CD14-positive monocyte (primary cell): ENCODE data around the gene MRPL48. TPM values are rescaled to one million over a fixed set of nuclear protein-coding genes. Genes with fewer than 3 reads are reported as not detected.

Experiments
- DNase-seq, 3 donors: peaks; one replicate each; pipeline ENCODE4 v3.0.0-alpha.2; 2011 to 2022
- H2AFZ ChIP-seq: 2 replicates; pipeline ENCODE4 v1.6.0; 2012; ENCODE audit warnings: mild to moderate bottlenecking, low read depth, low read length, inconsistent platforms; ENCODE audit not compliant: insufficient read depth, poor library complexity, severe bottlenecking
- H3K27ac ChIP-seq, 2 donors: 1 replicate in 1 of 2; 2 replicates in 1 of 2; pipeline ENCODE4 v1.5.1; 2012 to 2013; ENCODE audit warnings: low read length in 2 of 2, control low read depth in 1 of 2, inconsistent platforms in 1 of 2, low read depth in 1 of 2, mild to moderate bottlenecking in 1 of 2
- H3K27me3 ChIP-seq, 2 donors: one replicate each; pipeline versions ENCODE4 v1.6.0 to v1.6.1; 2011 to 2013; ENCODE audit warnings: low read length in 2 of 2; ENCODE audit not compliant: control insufficient read depth in 2 of 2, insufficient read depth in 2 of 2
- H3K36me3 ChIP-seq, 2 donors: replicated peaks in 1 of 2; 1 replicate in 1 of 2; 2 replicates in 1 of 2; pipeline versions ENCODE4 v1.5.1 to v1.6.1; 2012 to 2013; ENCODE audit warnings: low read length in 2 of 2, control low read depth in 1 of 2, inconsistent platforms in 1 of 2, mild to moderate bottlenecking in 1 of 2; ENCODE audit not compliant: insufficient read depth in 2 of 2, control insufficient read depth in 1 of 2
- H3K4me1 ChIP-seq, 2 donors: 1 replicate in 1 of 2; 2 replicates in 1 of 2; pipeline versions ENCODE4 v1.5.1 to v1.6.1; 2012 to 2013; ENCODE audit warnings: low read length in 2 of 2, control low read depth in 1 of 2, inconsistent platforms in 1 of 2, mild to moderate bottlenecking in 1 of 2, moderate library complexity in 1 of 2; ENCODE audit not compliant: insufficient read depth in 2 of 2, control insufficient read depth in 1 of 2
- H3K4me2 ChIP-seq: replicated peaks from 2 replicates; pipeline ENCODE3; 2012; ENCODE audit warnings: low read length, moderate library complexity, mild to moderate bottlenecking; ENCODE audit not compliant: poor library complexity, severe bottlenecking; ENCODE audit errors: extremely low read depth
- H3K4me3 ChIP-seq, 3 experiments: fragments of 200-600 bp in 1 of 3; sonication (generic) in 1 of 3; replicated peaks in 1 of 3; 1 replicate in 2 of 3; 2 replicates in 1 of 3; pipeline ENCODE4 v1.5.1; 2011 to 2013; ENCODE audit warnings: low read length in 3 of 3, mild to moderate bottlenecking in 3 of 3, control low read depth in 2 of 3, low read depth in 2 of 3, inconsistent platforms in 1 of 3, moderate library complexity in 1 of 3
- H3K79me2 ChIP-seq: 2 replicates; pipeline ENCODE4 v1.6.0; 2012; ENCODE audit warnings: mild to moderate bottlenecking, control low read depth, inconsistent platforms, low read length, moderate library complexity; ENCODE audit not compliant: insufficient read depth
- H3K9ac ChIP-seq: 2 replicates; pipeline ENCODE4 v1.6.0; 2017; ENCODE audit warnings: low read length, mild to moderate bottlenecking; ENCODE audit not compliant: insufficient read depth, poor library complexity, severe bottlenecking
- H3K9me3 ChIP-seq, 2 donors: replicated peaks in 1 of 2; 1 replicate in 1 of 2; 2 replicates in 1 of 2; pipeline versions ENCODE4 v1.5.1 to v1.6.1; 2012 to 2013; ENCODE audit warnings: low read length in 2 of 2, control low read depth in 1 of 2; ENCODE audit not compliant: control insufficient read depth in 1 of 2, insufficient read depth in 1 of 2
- H4K20me1 ChIP-seq: 2 replicates; pipeline ENCODE4 v1.6.0; 2012; ENCODE audit warnings: mild to moderate bottlenecking, low read length, control low read depth, moderate library complexity; ENCODE audit not compliant: insufficient read depth
- H3K27ac Mint-ChIP-seq, 7 donors: one replicate each; pipeline ENCODE4 v1.8.0; 2020; ENCODE audit warnings: mild to moderate bottlenecking in 7 of 7, mixed read lengths in 7 of 7, moderate library complexity in 6 of 7, inconsistent platforms in 2 of 7
- H3K27me3 Mint-ChIP-seq, 3 donors: one replicate each; pipeline ENCODE4 v1.8.0; 2021 to 2022; ENCODE audit warnings: low read depth in 3 of 3, mild to moderate bottlenecking in 3 of 3, mixed read lengths in 3 of 3, moderate library complexity in 3 of 3, inconsistent platforms in 1 of 3
- H3K36me3 Mint-ChIP-seq, 2 donors: one replicate each; pipeline ENCODE4 v1.8.0; 2020; ENCODE audit warnings: mixed read lengths in 2 of 2, inconsistent platforms in 1 of 2, mild to moderate bottlenecking in 1 of 2
- H3K4me1 Mint-ChIP-seq: one replicate; pipeline ENCODE4 v1.8.0; 2020; ENCODE audit warnings: mild to moderate bottlenecking, mixed read lengths
- H3K4me3 Mint-ChIP-seq, 2 donors: one replicate each; pipeline ENCODE4 v1.8.0; 2020; ENCODE audit warnings: mild to moderate bottlenecking in 2 of 2, mixed read lengths in 2 of 2, moderate library complexity in 1 of 2
- H3K9me3 Mint-ChIP-seq, 7 donors: one replicate each; pipeline ENCODE4 v1.8.0; 2020 to 2022; ENCODE audit warnings: mixed read lengths in 7 of 7, mild to moderate bottlenecking in 6 of 7, moderate library complexity in 6 of 7, inconsistent platforms in 2 of 7
- CTCF ChIP-seq: fragments of 200-600 bp; IDR thresholded peaks from one replicate; pipeline ENCODE4 v1.8.0; 2022; ENCODE audit warnings: antibody characterized with exemption, mild to moderate bottlenecking
- WGBS: methylation state at CpG from one replicate; pipeline ENCODE4 v1.1.5; 2013; ENCODE audit warnings: missing lambda C conversion rate; ENCODE audit not compliant: insufficient coverage; 5-methylcytosine and 5-hydroxymethylcytosine counted together
- intact Hi-C, 2 donors: fragments of 100-400 bp; cut with micrococcal nuclease; formaldehyde crosslinking; loops; one replicate each; pipeline versions ENCODE4 v1.15.0 to v1.15.1; 2023
- polyA plus RNA-seq, 3 donors: library from polyadenylated mRNA; depleted of rRNA in 1 of 3; unstranded in 2 of 3; stranded (reverse) in 1 of 3; fragments of 300-500 nt in 2 of 3; fragments of >200 nt in 1 of 3; fragmentation: Illumina TruSeq in 2 of 3; gene quantifications; 1 replicate in 2 of 3; 2 replicates in 1 of 3; pipeline ENCODE4 v1.2.3, GENCODE V29; 2012 to 2021

MRPL48 gene
- polyA plus RNA-seq, 3 donors = 17.8 to 43.1 (median 42.9) TPM

- no CpG with 5 or more reads among the region's 1 CpG for WGBS
- Mint-ChIP-seq H3K9me3 (peaks cover 0 to 2% (median 0%) of the 10 kb centered on the region in 7 donors), H3K27ac (no peak overlapping the region), H3K4me1 (no peaks in the 10 kb centered on the region), H3K36me3 (peaks cover 21 to 47% of the 10 kb centered on the region in 2 donors), H3K4me3 (no peak overlapping the region), H3K27me3 (no peaks in the 10 kb centered on the region)
- intact Hi-C loops = no loop called here
- H3K4me2 ChIP-seq = no peak overlapping the region
- H3K4me1 ChIP-seq = no peaks in the 10 kb centered on the region
- no peak overlapping the region for H3K9ac ChIP-seq
- no peaks in the 10 kb centered on the region for H4K20me1 ChIP-seq
- peaks cover 9 to 36% of the 10 kb centered on the region in 2 donors for H3K36me3 ChIP-seq
- no peak overlapping the region for H2AFZ ChIP-seq
- H3K4me3 ChIP-seq = no peak overlapping the region
- no peaks in the 10 kb centered on the region for H3K9me3 ChIP-seq
- no peaks in the 10 kb centered on the region for H3K27me3 ChIP-seq
- TF ChIP-seq CTCF = no peak
- DNase-seq = no peak
- no peak overlapping the region for H3K27ac ChIP-seq
- H3K79me2 ChIP-seq = no peaks in the 10 kb centered on the region
Measured at GRCh38 chr11:73808052-73808451, 20.4 kb downstream of the MRPL48 start.

- no peaks in the 10 kb centered on the region for H3K27me3 ChIP-seq
- H3K4me3 ChIP-seq = no peak overlapping the region
- no peaks in the 10 kb centered on the region for H3K4me1 ChIP-seq
- Mint-ChIP-seq H3K27me3 (no peaks in the 10 kb centered on the region), H3K9me3 (peaks cover 0 to 2% (median 0%) of the 10 kb centered on the region in 7 donors), H3K36me3 (peaks cover 25 to 48% of the 10 kb centered on the region in 2 donors), H3K4me3 (no peak overlapping the region), H3K4me1 (no peaks in the 10 kb centered on the region), H3K27ac (no peak overlapping the region)
- no peak overlapping the region for H3K27ac ChIP-seq
- no peak for TF ChIP-seq CTCF
- no peaks in the 10 kb centered on the region for H3K79me2 ChIP-seq
- intact Hi-C loops = no loop called here
- H4K20me1 ChIP-seq = no peaks in the 10 kb centered on the region
- H3K36me3 ChIP-seq = peaks cover 9 to 35% of the 10 kb centered on the region in 2 donors
- DNase-seq = no peak
- H3K9me3 ChIP-seq = no peaks in the 10 kb centered on the region
- no peak overlapping the region for H3K4me2 ChIP-seq
- H3K9ac ChIP-seq = no peak overlapping the region
- no peak overlapping the region for H2AFZ ChIP-seq
- WGBS = no CpG with 5 or more reads among the region's 1 CpG
Measured at GRCh38 chr11:73810637-73811036, 23.0 kb downstream of the MRPL48 start.
